Smooth muscle cell (in vitro differentiated cells): ENCODE results near the gene MPRIP. TPM values are rescaled to one million over a fixed set of nuclear protein-coding genes. Genes with fewer than 3 reads are reported as not detected.

Experiments
- DNase-seq: peaks from one replicate; lab custom pipeline; 2025; ENCODE audit not compliant: unreplicated experiment; lab: John Stamatoyannopoulos, UW
- H2AFZ ChIP-seq: fragments of 200-600 bp; sonication (generic); 2 replicates; pipeline ENCODE4 v1.6.0; 2016; ENCODE audit warnings: antibody characterized with exemption, low read depth, mild to moderate bottlenecking
- H3F3A ChIP-seq: fragments of 200-600 bp; sonication (generic); 2 replicates; pipeline ENCODE4 v1.6.0; 2017; ENCODE audit warnings: antibody characterized with exemption, low read depth
- H3K27ac ChIP-seq: fragments of 200-600 bp; sonication (generic); 2 replicates; pipeline ENCODE4 v1.5.1; 2016; ENCODE audit warnings: low read depth, mild to moderate bottlenecking
- H3K27me3 ChIP-seq: fragments of 200-600 bp; sonication (generic); 2 replicates; pipeline ENCODE4 v1.6.1; 2016; ENCODE audit warnings: low read depth, mild to moderate bottlenecking
- H3K36me3 ChIP-seq: fragments of 200-600 bp; sonication (generic); 2 replicates; pipeline ENCODE4 v1.5.1; 2016; ENCODE audit warnings: low read depth
- H3K4me1 ChIP-seq: fragments of 200-600 bp; sonication (generic); 2 replicates; pipeline ENCODE4 v1.5.1; 2016; ENCODE audit warnings: low read depth
- H3K4me2 ChIP-seq: fragments of 200-600 bp; sonication (generic); 2 replicates; pipeline ENCODE4 v1.6.0; 2016; ENCODE audit warnings: mild to moderate bottlenecking
- H3K4me3 ChIP-seq: fragments of 200-600 bp; sonication (generic); 2 replicates; pipeline ENCODE4 v1.5.1; 2016; ENCODE audit warnings: mild to moderate bottlenecking
- H3K79me2 ChIP-seq: fragments of 200-600 bp; sonication (generic); 2 replicates; pipeline ENCODE4 v1.6.0; 2016; ENCODE audit warnings: low read depth, mild to moderate bottlenecking
- H3K9ac ChIP-seq: fragments of 200-600 bp; sonication (generic); 2 replicates; pipeline ENCODE4 v1.6.0; 2016; ENCODE audit warnings: low read depth
- H3K9me3 ChIP-seq: fragments of 200-600 bp; sonication (generic); replicated peaks from 2 replicates; pipeline ENCODE4 v1.5.1; 2016; ENCODE audit warnings: low read depth
- H4K20me1 ChIP-seq: fragments of 200-600 bp; sonication (generic); 2 replicates; pipeline ENCODE4 v1.6.0; 2016; ENCODE audit warnings: low read depth
- CTCF ChIP-seq: fragments of 200-600 bp; sonication (generic); IDR thresholded peaks from 2 replicates; pipeline ENCODE4 v1.5.1; 2017; ENCODE audit warnings: borderline replicate concordance, mild to moderate bottlenecking, antibody characterized with exemption; ENCODE audit not compliant: insufficient read depth, poor library complexity, severe bottlenecking
- WGBS: methylation state at CpG from one replicate; pipeline ENCODE4 v1.1.7; 2016; ENCODE audit warnings: low lambda C conversion rate; 5-methylcytosine and 5-hydroxymethylcytosine counted together
- polyA plus RNA-seq: library from polyadenylated mRNA; unstranded; fragments of >200 nt; fragmentation: Nextera tagmentation; extraction: Ambion mirVana; gene quantifications from 2 replicates; pipeline ENCODE4 v1.2.1, GENCODE V29; 2016
- total RNA-seq: library from RNA; depleted of rRNA; stranded (reverse); fragments of >200 nt; gene quantifications from 2 replicates; pipeline ENCODE4 v1.2.3, GENCODE V29; 2014

Gene MPRIP
- total and polyA plus RNA-seq, 2 experiments from 2014 or later, result 58.8 to 69.3 TPM

GRCh38 chr17:17029938-17030337 lies 12.3 kb upstream of the MPRIP start:
- H2AFZ ChIP-seq, result no peak overlapping the region
- no peak overlapping the region for H3K4me2 ChIP-seq
- H3K79me2 ChIP-seq, result no peaks in the 10 kb centered on the region
- H3K4me1 ChIP-seq, result peaks cover 24% of the 10 kb centered on the region
- no peaks in the 10 kb centered on the region for H3K36me3 ChIP-seq
- no peak overlapping the region for H3K9ac ChIP-seq
- no peak overlapping the region for H3K4me3 ChIP-seq
- no peaks in the 10 kb centered on the region for H3K9me3 ChIP-seq
- TF ChIP-seq CTCF, result no peak
- no peaks in the 10 kb centered on the region for H4K20me1 ChIP-seq
- WGBS, result 85% methylated on average over 9 of the region's 9 CpGs
- no peak overlapping the region for H3K27ac ChIP-seq
- no peak for DNase-seq
- peaks cover 28% of the 10 kb centered on the region for H3F3A ChIP-seq
- no peaks in the 10 kb centered on the region for H3K27me3 ChIP-seq

- 62% methylated on average over 12 of the region's 12 CpGs for WGBS
- H3K9me3 ChIP-seq, result no peaks in the 10 kb centered on the region
- H3F3A ChIP-seq, result peaks cover 31% of the 10 kb centered on the region
- DNase-seq, result no peak
- H3K4me1 ChIP-seq, result peaks cover 24% of the 10 kb centered on the region
- no peaks in the 10 kb centered on the region for H3K79me2 ChIP-seq
- no peak overlapping the region for H2AFZ ChIP-seq
- H3K27me3 ChIP-seq, result no peaks in the 10 kb centered on the region
- no peaks in the 10 kb centered on the region for H3K36me3 ChIP-seq
- H3K27ac ChIP-seq, result peak overlapping the region; percentile 99
- H4K20me1 ChIP-seq, result no peaks in the 10 kb centered on the region
- H3K9ac ChIP-seq, result no peak overlapping the region
- no peak for TF ChIP-seq CTCF
- H3K4me2 ChIP-seq, result no peak overlapping the region
- no peak overlapping the region for H3K4me3 ChIP-seq
Measured at GRCh38 chr17:17030515-17031211, 11.6 kb upstream of the MPRIP start.

- peak; percentile 42 for DNase-seq
- Histone ChIP-seq H3F3A (peaks cover 31% of the 10 kb centered on the region), H3K4me3 (no peak overlapping the region), H3K27me3 (no peaks in the 10 kb centered on the region), H3K9me3 (no peaks in the 10 kb centered on the region), H4K20me1 (no peaks in the 10 kb centered on the region), H3K27ac (peak overlapping the region; percentile 99), H3K79me2 (no peaks in the 10 kb centered on the region), H2AFZ (no peak overlapping the region), H3K4me1 (peaks cover 24% of the 10 kb centered on the region), H3K9ac (peak overlapping the region; percentile 70), H3K4me2 (peak overlapping the region; percentile 30), H3K36me3 (no peaks in the 10 kb centered on the region)
- WGBS, result 44% methylated on average over 13 of the region's 13 CpGs
- TF ChIP-seq CTCF, result no peak
Measured at GRCh38 chr17:17032131-17032692, 10.0 kb upstream of the MPRIP start.

- Histone ChIP-seq H3K36me3 (no peaks in the 10 kb centered on the region), H3K4me2 (peak overlapping the region; percentile 70), H3K9ac (peak overlapping the region; percentile 93), H2AFZ (no peak overlapping the region), H3K27me3 (no peaks in the 10 kb centered on the region), H3K4me3 (no peak overlapping the region), H3F3A (peaks cover 31% of the 10 kb centered on the region), H3K79me2 (no peaks in the 10 kb centered on the region), H3K27ac (peak overlapping the region; percentile 99), H3K4me1 (peaks cover 21% of the 10 kb centered on the region), H3K9me3 (no peaks in the 10 kb centered on the region), H4K20me1 (no peaks in the 10 kb centered on the region)
- no peak for TF ChIP-seq CTCF
- WGBS, result 26% methylated on average over 7 of the region's 7 CpGs
- DNase-seq, result no peak
Measured at GRCh38 chr17:17033466-17033865, 8.8 kb upstream of the MPRIP start.
